ENCODE results near the gene BRD9.

The BRD9 gene

GRCh38 chr5:878125-878524 lies 14.5 kb downstream of the BRD9 start:
- DNase-seq (ENCODE audit: low read depth), result no peak

- DNase-seq (ENCODE audit: low read depth), result no peak
Measured at GRCh38 chr5:876398-877365, 15.9 kb downstream of the BRD9 start.

GRCh38 chr5:875931-876330 lies 16.7 kb downstream of the BRD9 start:
- DNase-seq (ENCODE audit: low read depth), result no peak

- no peak for DNase-seq (ENCODE audit: low read depth)
Measured at GRCh38 chr5:873328-873727, 19.3 kb downstream of the BRD9 start.

GRCh38 chr5:872301-872700 lies 20.3 kb downstream of the BRD9 start:
- no peak for DNase-seq (ENCODE audit: low read depth)

- no peak for DNase-seq (ENCODE audit: low read depth)
Measured at GRCh38 chr5:871596-872298, 20.9 kb downstream of the BRD9 start.

GRCh38 chr5:870956-871355 lies 21.6 kb downstream of the BRD9 start:
- DNase-seq (ENCODE audit: low read depth), result no peak

- DNase-seq (ENCODE audit: low read depth), result no peak
Measured at GRCh38 chr5:868428-869135, 24.0 kb downstream of the BRD9 start.

- no peak for DNase-seq (ENCODE audit: low read depth)
Measured at GRCh38 chr5:867300-867870, 25.2 kb downstream of the BRD9 start.

- no peak for DNase-seq (ENCODE audit: low read depth)
Measured at GRCh38 chr5:865771-866170, 26.8 kb downstream of the BRD9 start.

- DNase-seq (ENCODE audit: low read depth), result no peak
Measured at GRCh38 chr5:865168-865521, 27.5 kb downstream of the BRD9 start.

GRCh38 chr5:864492-865167 lies 28.0 kb downstream of the BRD9 start:
- no peak for DNase-seq (ENCODE audit: low read depth)

GRCh38 chr5:863244-863805 lies 29.3 kb downstream of the BRD9 start:
- no peak for DNase-seq (ENCODE audit: low read depth)

GRCh38 chr5:862367-863243 lies 30.0 kb downstream of the BRD9 start:
- no peak for DNase-seq (ENCODE audit: low read depth)

- DNase-seq (ENCODE audit: low read depth), result no peak
Measured at GRCh38 chr5:861442-862366, 30.9 kb downstream of the BRD9 start.

GRCh38 chr5:860506-861150 lies 32.0 kb downstream of the BRD9 start:
- no peak for DNase-seq (ENCODE audit: low read depth)

- no peak for DNase-seq (ENCODE audit: low read depth)
Measured at GRCh38 chr5:859798-860296, 32.8 kb downstream of the BRD9 start.

GRCh38 chr5:859391-859790 lies 33.2 kb downstream of the BRD9 start:
- no peak for DNase-seq (ENCODE audit: low read depth)

- DNase-seq (ENCODE audit: low read depth), result no peak
Measured at GRCh38 chr5:858726-859125, 33.9 kb downstream of the BRD9 start.
